ENCODE results near the gene ATP6AP2.

DNA sequence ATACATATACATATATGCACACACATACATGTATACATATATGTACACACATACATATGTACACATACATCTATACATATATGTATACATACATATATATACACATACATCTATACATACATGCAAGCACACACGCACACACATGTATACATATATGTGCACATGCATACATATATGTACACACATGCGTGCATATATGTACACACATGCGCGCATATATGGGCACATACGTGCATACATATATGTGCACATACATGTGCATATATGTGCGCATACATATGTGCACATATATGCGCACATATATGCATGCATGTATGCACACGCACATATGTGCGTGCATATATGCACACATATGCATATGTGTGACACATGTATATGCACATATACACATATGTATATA lies 35.2 kb downstream of the ATP6AP2 start:
- TF ChIP-seq, protein P1, sequence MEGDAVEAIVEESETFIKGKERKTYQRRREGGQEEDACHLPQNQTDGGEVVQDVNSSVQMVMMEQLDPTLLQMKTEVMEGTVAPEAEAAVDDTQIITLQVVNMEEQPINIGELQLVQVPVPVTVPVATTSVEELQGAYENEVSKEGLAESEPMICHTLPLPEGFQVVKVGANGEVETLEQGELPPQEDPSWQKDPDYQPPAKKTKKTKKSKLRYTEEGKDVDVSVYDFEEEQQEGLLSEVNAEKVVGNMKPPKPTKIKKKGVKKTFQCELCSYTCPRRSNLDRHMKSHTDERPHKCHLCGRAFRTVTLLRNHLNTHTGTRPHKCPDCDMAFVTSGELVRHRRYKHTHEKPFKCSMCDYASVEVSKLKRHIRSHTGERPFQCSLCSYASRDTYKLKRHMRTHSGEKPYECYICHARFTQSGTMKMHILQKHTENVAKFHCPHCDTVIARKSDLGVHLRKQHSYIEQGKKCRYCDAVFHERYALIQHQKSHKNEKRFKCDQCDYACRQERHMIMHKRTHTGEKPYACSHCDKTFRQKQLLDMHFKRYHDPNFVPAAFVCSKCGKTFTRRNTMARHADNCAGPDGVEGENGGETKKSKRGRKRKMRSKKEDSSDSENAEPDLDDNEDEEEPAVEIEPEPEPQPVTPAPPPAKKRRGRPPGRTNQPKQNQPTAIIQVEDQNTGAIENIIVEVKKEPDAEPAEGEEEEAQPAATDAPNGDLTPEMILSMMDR (IDR thresholded peaks at IDR 0.05; ENCODE audit: low read length) = no peak
- TF ChIP-seq EZH2 (optimal IDR thresholded peaks at IDR 0.05; ENCODE audit: low read depth, low read length) = no peak

Measured in MM.1S (cell line).